Right atrium auricular region (tissue), 2 donors: ENCODE results near the gene TIMM13. TPM values are rescaled to one million over a fixed set of nuclear protein-coding genes. Genes with fewer than 3 reads are reported as not detected.

Experiments used
- DNase-seq: peaks from one replicate; pipeline ENCODE4 v3.0.0-alpha.2; 2019; ENCODE audit warnings: low spot score
- H3K27ac ChIP-seq, 2 donors: fragments of 200-600 bp; sonication (generic); 1 replicate in 1 of 2; 2 replicates in 1 of 2; pipeline ENCODE4 v1.5.1; 2016 to 2019
- H3K27me3 ChIP-seq, 2 donors: fragments of 200-600 bp; sonication (generic); one replicate each; pipeline versions ENCODE4 v1.5.1 to v1.6.0; 2017 to 2019
- H3K36me3 ChIP-seq: fragments of 200-600 bp; sonication (generic); one replicate; pipeline ENCODE4 v1.5.1; 2016
- H3K4me1 ChIP-seq, 2 donors: fragments of 200-600 bp; sonication (generic); one replicate each; pipeline versions ENCODE4 v1.5.1 to v1.6.0; 2017 to 2019
- H3K4me3 ChIP-seq, 2 donors: fragments of 200-600 bp; sonication (generic); 1 replicate in 1 of 2; 2 replicates in 1 of 2; pipeline ENCODE4 v1.5.1; 2017 to 2019; ENCODE audit warnings: mild to moderate bottlenecking in 1 of 2, moderate library complexity in 1 of 2
- H3K9me3 ChIP-seq, 2 donors: fragments of 200-600 bp; sonication (generic); one replicate each; pipeline ENCODE4 v1.5.1; 2019
- CTCF ChIP-seq, 2 donors: fragments of 200-600 bp; sonication (generic); IDR thresholded peaks; one replicate each; pipeline ENCODE4 v1.5.1; 2019; ENCODE audit warnings: antibody characterized with exemption in 2 of 2
- total RNA-seq, 2 donors: library from RNA; depleted of rRNA; stranded (reverse); fragments of >200 nt; gene quantifications; one replicate each; pipeline ENCODE4 v1.1.0, GENCODE V29; 2016

The TIMM13 gene
- total RNA-seq, 2 donors from 2014 or later, result 37.1 to 37.2 TPM

DNA sequence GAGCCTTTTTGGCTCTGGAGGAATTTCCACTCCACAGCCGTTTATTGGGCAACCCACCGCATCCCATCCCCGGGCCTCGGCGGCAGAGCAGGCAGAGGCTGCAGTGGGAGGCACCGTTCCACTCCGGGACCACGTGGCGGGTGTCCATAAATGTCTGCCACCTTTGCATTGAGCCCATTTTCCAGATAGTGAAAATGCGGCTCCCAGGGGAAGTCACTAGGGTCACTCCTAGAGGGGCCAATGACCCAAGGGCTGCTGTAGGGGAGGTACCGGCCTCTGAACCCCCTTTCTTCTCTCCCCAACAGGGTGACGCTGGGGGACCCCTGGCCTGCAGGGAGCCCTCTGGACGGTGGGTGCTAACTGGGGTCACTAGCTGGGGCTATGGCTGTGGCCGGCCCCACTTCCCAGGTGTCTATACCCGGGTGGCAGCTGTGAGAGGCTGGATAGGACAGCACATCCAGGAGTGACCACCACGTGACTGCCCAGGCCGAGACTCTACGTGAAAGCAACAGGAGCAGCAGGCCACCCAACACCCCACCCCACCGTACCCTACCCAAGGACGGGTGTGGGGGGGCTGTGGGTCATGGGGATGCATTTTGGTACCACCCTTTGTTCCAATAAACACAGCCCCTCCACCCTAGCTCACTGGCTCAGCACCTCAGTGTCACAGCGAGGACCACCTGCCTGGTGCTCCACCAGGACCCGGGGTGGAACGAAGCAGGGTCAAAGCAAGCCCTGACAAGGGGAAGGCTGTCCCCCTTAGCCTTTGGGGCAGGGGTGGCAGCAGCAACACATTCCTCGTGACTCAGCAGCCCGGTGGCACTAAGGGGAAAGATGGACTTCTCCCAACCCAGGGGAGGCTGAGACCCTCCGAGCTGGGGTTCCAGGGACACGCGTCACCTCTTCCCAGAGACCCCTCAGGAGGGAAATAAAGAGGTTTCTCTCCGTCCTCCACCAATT lies 1.5 kb downstream of the TIMM13 start:
- Histone ChIP-seq H3K36me3 (peaks cover 5% of the 10 kb centered on the region), H3K9me3 (no peaks in the 10 kb centered on the region), H3K27ac (no peak overlapping the region), H3K27me3 (no peaks in the 10 kb centered on the region), H3K4me3 (peak overlapping the region in 1 of 2 donors; percentile 76), H3K4me1 (peaks cover 0 to 48% of the 10 kb centered on the region in 2 donors)
- DNase-seq, result no peak
- no peak for TF ChIP-seq CTCF (IDR thresholded peaks at IDR 0.05)

DNA sequence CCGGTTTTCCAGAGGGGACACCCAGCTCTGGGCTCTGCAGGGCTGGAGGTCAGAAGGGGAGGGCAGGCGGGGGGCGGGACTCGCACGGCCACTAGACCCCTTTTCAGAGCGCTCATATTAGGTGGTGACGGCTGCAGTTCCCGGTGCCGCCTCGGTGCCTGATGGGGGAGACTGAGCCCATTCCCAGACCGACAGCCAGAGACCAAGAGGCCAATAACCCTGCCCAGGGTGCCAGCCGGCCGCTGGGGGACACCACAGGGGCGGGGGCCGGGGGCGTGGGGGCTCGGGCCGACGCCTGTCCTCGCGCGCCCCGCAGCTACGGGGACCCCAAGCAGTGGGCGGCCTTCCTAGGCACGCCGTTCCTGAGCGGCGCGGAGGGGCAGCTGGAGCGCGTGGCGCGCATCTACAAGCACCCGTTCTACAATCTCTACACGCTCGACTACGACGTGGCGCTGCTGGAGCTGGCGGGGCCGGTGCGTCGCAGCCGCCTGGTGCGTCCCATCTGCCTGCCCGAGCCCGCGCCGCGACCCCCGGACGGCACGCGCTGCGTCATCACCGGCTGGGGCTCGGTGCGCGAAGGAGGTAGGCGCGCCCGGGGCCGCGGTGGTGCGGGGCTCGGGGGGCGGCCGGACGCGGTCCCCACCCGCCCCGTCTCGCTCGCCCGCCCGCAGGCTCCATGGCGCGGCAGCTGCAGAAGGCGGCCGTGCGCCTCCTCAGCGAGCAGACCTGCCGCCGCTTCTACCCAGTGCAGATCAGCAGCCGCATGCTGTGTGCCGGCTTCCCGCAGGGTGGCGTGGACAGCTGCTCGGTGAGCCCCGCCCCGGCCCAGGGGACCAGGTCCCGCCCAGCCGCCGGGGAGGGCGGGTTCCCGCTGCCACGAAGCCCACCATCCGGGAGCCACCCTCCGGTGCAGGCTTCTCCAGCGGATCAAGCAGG lies 2.4 kb downstream of the TIMM13 start:
- Histone ChIP-seq H3K9me3 (no peaks in the 10 kb centered on the region), H3K36me3 (peaks cover 5% of the 10 kb centered on the region), H3K4me1 (peaks cover 0 to 48% of the 10 kb centered on the region in 2 donors), H3K27ac (no peak overlapping the region), H3K4me3 (peak overlapping the region in 1 of 2 donors; percentile 20), H3K27me3 (no peaks in the 10 kb centered on the region)
- DNase-seq, result no peak
- peak in 1 of 2 donors; percentile 41 for TF ChIP-seq CTCF (IDR thresholded peaks at IDR 0.05)

DNA sequence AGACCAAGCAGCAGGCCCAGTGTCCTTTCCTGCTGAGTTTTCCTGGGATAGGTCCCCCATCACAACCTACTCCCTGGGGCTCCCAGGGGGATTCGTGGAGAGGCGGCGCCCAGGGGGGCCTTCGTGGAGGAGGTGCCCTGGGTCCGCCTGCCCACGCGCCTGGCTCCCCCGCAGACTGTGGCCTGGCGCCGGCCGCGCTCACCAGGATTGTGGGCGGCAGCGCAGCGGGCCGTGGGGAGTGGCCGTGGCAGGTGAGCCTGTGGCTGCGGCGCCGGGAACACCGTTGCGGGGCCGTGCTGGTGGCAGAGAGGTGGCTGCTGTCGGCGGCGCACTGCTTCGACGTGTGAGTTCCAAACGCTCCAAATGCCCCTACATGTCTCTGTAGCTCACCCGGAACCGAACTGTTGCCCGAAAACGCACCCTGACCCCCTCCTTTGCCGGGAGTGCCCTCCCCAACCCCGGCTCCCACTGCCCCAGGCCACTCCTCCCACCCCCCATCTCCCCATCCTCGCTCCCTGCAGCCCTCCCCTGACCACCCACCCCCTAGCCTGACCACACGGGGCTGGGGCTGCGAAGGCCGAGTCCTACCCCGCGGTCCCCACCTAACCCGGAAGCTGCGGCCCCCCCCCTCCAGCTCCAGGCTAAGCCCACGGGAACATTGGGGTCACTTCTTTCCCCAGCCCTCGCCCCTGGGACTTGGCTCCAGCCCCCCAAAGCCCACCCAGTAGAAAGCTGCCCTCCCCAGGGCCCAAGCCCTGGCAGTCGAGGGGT lies 3.3 kb downstream of the TIMM13 start:
- TF ChIP-seq CTCF (IDR thresholded peaks at IDR 0.05), result no peak
- peaks cover 5% of the 10 kb centered on the region for H3K36me3 ChIP-seq
- H3K27ac ChIP-seq, result no peak overlapping the region
- H3K4me1 ChIP-seq, result peaks cover 0 to 48% of the 10 kb centered on the region in 2 donors
- H3K9me3 ChIP-seq, result no peaks in the 10 kb centered on the region
- no peak overlapping the region for H3K4me3 ChIP-seq
- DNase-seq, result no peak
- H3K27me3 ChIP-seq, result no peaks in the 10 kb centered on the region

DNA sequence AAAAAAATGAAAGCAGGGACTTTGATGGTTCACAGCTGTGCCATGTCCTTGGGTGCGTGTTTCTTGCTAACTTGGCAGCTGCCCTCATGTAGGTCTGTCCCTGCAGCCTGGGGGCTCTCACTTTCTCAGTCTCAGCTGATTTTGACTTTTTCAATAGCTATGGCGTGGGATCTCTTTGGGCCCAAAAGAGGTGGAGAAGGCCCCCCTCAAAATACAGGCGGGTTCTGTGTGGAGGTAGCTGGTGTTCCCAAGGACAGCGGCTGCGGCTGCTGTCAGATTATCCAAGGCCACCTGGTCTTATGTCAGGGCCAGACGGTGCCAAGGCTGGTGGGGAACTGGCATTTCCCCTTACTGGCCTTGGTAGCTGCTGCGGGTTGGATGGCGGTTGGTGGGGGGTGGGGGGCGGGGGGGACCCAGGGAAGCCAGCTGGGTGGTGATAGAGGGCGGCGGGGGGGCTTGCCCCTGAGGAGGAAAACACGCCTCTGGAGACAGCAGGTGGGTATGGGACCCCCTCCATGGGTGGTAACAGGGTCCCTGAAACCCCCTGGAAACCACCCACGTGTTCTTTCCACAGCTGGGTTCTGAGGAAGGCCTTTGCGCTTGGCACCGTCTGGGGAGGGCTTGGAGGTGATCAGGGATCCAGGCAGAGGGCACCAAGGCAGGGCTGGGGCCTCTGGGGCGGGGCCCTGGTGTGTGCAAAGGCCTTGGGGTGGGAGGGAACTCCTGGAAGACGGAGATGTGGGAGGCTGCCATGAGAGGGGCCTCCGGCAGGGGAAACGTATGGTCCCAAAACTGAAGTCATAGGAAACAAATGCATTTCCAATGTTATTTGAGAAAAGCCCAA lies 4.1 kb downstream of the TIMM13 start:
- no peak for TF ChIP-seq CTCF (IDR thresholded peaks at IDR 0.05)

More for the DNA sequence above, 4.1 kb downstream of the TIMM13 start:
- no peaks in the 10 kb centered on the region for H3K9me3 ChIP-seq
- no peak overlapping the region for H3K27ac ChIP-seq
- no peaks in the 10 kb centered on the region for H3K27me3 ChIP-seq
- H3K36me3 ChIP-seq, result peaks cover 5% of the 10 kb centered on the region
- H3K4me3 ChIP-seq, result no peak overlapping the region
- DNase-seq, result no peak
- H3K4me1 ChIP-seq, result peaks cover 0 to 42% of the 10 kb centered on the region in 2 donors
